Stimulated activated CD8-positive, alpha-beta memory T cell treated with anti-CD3 and anti-CD28 coated beads, Interleukin-2, amount 100 ng/mL, for 1 hour (primary cell): ENCODE data around the gene JAKMIP3.

Source experiments
- DNase-seq, 2 donors: peaks; one replicate each; pipeline ENCODE4 v3.0.0-alpha.2; 2020; ENCODE audit warnings: low read depth in 2 of 2

Gene JAKMIP3

GRCh38 chr10:132065491-132066105, at the start of gene JAKMIP3:
Gene JAKMIP3, plus strand, starts transcription at chr10:132065946. Its CDS starts 38,863 bp downstream, at chr10:132104809.
- no peak for DNase-seq

- DNase-seq: no peak
These were observed 49.2 kb upstream of the JAKMIP3 start for GRCh38 chr10:132016514-132016913.

DNA sequence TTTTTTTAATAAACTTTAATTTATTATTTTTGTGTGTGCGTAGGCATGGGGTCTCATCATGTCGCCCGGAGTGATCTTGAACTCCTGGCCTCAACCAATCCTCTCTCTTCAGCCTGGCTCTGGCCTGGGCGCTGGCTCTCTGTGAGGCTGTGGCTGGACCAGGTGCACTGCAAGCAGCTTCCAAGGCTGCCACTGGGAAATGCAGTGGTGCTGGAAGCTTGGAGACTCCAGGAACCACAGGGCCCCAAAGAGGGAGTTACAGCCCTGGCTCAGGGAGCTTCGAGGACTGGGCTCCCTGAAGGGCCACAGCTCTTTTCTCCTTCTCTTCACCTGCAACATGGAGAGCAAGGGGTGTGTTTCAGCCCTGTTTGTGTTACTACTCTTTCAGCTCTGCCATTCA, 47.3 kb upstream of the JAKMIP3 start:
- DNase-seq: no peak

- DNase-seq: no peak
These were observed 46.4 kb upstream of the JAKMIP3 start for GRCh38 chr10:132019366-132019765.

GRCh38 chr10:132020456-132020855, 45.3 kb upstream of the JAKMIP3 start:
- no peak for DNase-seq

- no peak for DNase-seq
These were observed 44.7 kb upstream of the JAKMIP3 start for GRCh38 chr10:132021046-132021445.

- no peak for DNase-seq
These were observed 44.1 kb upstream of the JAKMIP3 start for GRCh38 chr10:132021504-132022143.

DNA sequence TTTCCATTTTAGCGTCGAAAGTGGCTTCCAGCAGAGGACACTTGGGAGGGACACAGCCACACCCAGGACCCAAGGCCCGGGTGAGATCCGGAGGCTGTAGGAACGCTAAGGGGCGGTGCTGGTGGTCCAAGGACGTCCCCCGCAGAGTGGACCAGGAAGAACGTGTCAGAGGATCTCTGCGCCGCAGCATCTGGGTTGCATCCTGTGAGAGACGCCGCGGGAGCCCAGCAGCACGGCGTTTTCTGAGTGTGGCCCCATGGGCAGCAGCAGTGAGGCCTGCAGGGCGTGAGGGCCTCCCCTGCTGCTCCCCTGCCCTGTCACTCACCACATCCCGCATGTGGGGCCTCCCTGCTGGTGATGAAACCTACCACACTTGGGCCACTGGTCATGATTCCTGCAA, 43.5 kb upstream of the JAKMIP3 start:
- DNase-seq: no peak

GRCh38 chr10:132023092-132023811, 42.5 kb upstream of the JAKMIP3 start:
- DNase-seq: peak; percentile 54 to 55

- no peak for DNase-seq
These were observed 38.2 kb upstream of the JAKMIP3 start for GRCh38 chr10:132027423-132027983.

- DNase-seq: no peak
These were observed 37.0 kb upstream of the JAKMIP3 start for GRCh38 chr10:132028706-132029105.

- no peak for DNase-seq
These were observed 34.8 kb upstream of the JAKMIP3 start for GRCh38 chr10:132030898-132031463.

GRCh38 chr10:132033632-132034031, 32.1 kb upstream of the JAKMIP3 start:
- no peak for DNase-seq

GRCh38 chr10:132035476-132035875, 30.3 kb upstream of the JAKMIP3 start:
- DNase-seq: no peak

- DNase-seq: no peak
These were observed 29.4 kb upstream of the JAKMIP3 start for GRCh38 chr10:132036153-132036886.

DNA sequence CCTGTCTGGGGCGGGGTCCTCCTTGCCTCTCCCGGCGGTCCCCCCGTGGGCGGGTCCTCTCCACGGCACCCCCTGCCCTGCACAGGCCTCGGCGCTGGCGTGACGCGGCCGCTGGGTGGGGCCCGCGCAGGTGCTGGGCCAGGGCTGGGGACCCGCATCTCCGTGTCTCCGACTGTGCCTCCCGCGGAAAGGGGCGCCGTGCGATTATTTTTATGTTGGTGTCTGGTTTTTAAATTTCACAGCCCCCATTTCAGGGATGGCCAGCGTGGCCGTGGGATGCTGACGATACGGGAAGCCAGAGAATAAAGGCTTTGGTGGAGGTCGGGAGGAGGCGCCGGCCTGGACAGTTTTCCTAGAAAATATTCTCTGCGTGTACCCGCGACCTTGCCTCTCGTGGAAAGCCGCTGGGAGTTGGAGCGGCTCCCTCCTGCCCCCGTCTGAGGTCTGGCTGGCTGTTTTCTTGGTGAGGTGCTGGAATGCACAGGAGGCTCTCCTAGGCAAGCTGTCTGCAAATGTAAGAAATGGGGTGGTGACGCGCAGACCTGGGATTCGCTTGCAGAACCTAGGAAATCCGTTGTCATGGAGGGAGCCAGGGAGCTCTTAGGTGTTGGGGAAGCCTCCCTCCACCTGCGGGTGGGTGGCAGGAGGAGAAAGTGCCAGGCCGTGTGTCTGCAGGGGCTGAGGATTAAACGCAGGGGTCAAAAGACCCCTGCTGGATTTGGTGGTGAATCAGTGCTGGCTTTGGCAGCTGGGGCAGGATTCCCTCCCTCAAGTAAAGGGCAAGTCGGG, 28.7 kb upstream of the JAKMIP3 start:
- DNase-seq: no peak

GRCh38 chr10:132037676-132037975, 28.1 kb upstream of the JAKMIP3 start:
- no peak for DNase-seq

DNA sequence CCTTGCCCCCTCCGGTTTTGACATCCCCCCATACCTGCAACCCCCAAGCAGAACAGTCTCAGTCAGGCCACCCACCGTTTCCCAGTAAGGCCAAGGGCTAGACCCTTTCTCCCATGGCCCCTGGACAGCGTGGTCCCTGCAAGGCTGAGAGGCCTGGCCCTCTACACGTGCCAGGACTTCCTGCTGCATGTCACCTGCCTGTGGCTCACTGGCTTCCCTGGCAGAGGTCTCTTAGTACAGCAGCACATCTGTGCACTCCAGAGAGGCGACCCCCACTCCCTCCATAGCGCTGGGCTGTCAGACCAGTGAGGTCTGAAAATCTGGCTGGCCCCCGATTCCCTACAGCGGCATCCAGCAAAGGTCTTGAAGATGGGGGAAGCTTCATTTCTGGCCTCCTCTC, 26.4 kb upstream of the JAKMIP3 start:
- no peak for DNase-seq

- no peak for DNase-seq
These were observed 25.7 kb upstream of the JAKMIP3 start for GRCh38 chr10:132040046-132040445.

DNA sequence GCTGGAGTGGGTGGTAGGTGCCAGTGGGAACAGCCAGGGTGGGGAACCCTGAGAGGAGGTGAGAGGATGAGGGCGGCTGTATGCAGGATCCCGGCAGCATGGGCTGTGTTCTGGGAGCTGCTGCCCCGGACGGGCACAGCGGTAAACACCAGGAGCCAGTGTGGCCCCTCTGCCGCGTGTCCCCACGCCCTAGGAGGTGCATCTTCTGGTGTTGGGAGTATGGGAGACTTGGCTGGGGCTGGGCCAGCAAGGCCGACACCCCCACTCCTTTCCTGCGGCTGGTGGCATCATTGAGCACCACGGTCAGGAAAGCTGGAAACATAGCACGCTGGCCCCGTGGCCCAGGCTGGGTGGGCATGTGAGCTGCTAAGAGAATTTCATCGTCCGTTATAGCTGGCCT, 24.4 kb upstream of the JAKMIP3 start:
- no peak for DNase-seq
